Endothelial cell of umbilical vein (primary cell): ENCODE measurements around the gene CLSTN2. TPM values are rescaled to one million over a fixed set of nuclear protein-coding genes. Genes with fewer than 3 reads are reported as not detected.

ENCODE experiments used
- BruUV-seq: library from RNA; stranded (reverse); fragments of 400-500 nt; replicated peaks from 2 replicates; lab custom pipeline; 2021; lab: Mats Ljungman, UMichigan
- CTCF ChIA-PET: fragments of 300-600, 350-600 bp; sonication (Branson Sonifier 250); formaldehyde crosslinking; loops from one replicate; lab custom pipeline; 2021; ENCODE audit warnings: antibody characterized with exemption, inconsistent platforms; lab: Charles Lee
- POLR2A ChIA-PET: fragments of 300-600, 350-600 bp; sonication (Branson Sonifier 250); formaldehyde crosslinking; loops from one replicate; lab custom pipeline; 2021; ENCODE audit warnings: antibody characterized with exemption, inconsistent platforms; lab: Charles Lee
- DNase-seq: peaks from one replicate; pipeline ENCODE4 v3.0.0-alpha.2; 2011; ENCODE audit warnings: low read depth, low spot score
- FAIRE-seq: peaks from 2 replicates; lab custom pipeline; 2011; peaks lifted over from hg19 to GRCh38; lab: Jason Lieb, UNC
- H2AFZ ChIP-seq: 2 replicates; pipeline ENCODE4 v1.6.0; 2012; ENCODE audit warnings: low read depth, low read length, control low read depth, inconsistent platforms
- H3K27ac ChIP-seq: 2 replicates; pipeline ENCODE4 v1.5.1; 2011; ENCODE audit warnings: low read depth, mild to moderate bottlenecking, control low read depth, low read length, moderate library complexity; ENCODE audit not compliant: insufficient read depth
- H3K27me3 ChIP-seq, 2 experiments: 2 replicates each; pipeline versions ENCODE4 v1.6.0 to v1.6.1; 2011; ENCODE audit warnings: low read length in 2 of 2, mixed read lengths in 1 of 2; ENCODE audit not compliant: control insufficient read depth in 2 of 2, insufficient read depth in 2 of 2
- H3K36me3 ChIP-seq, 2 experiments: 2 replicates in 1 of 2; 3 replicates in 1 of 2; pipeline ENCODE4 v1.5.1; 2011; ENCODE audit warnings: low read length in 2 of 2, mild to moderate bottlenecking in 1 of 2, moderate library complexity in 1 of 2; ENCODE audit not compliant: control insufficient read depth in 2 of 2, insufficient read depth in 2 of 2; ENCODE audit errors: extremely low read depth in 1 of 2
- H3K4me1 ChIP-seq: 3 replicates; pipeline ENCODE4 v1.5.1; 2011; ENCODE audit warnings: mild to moderate bottlenecking, low read length; ENCODE audit not compliant: control insufficient read depth, insufficient read depth; ENCODE audit errors: extremely low read depth
- H3K4me2 ChIP-seq: 2 replicates; pipeline ENCODE4 v1.6.1; 2011; ENCODE audit warnings: low read length, control low read depth, mixed read lengths; ENCODE audit not compliant: insufficient read depth
- H3K4me3 ChIP-seq, 3 experiments: fragments of 200-600 bp in 1 of 3; sonication (generic), shearing (Covaris generic) in 1 of 3; replicated peaks in 1 of 3; 2 replicates each; pipeline ENCODE4 v1.5.1; 2011 to 2016; ENCODE audit warnings: control low read depth in 3 of 3, low read length in 3 of 3, mild to moderate bottlenecking in 2 of 3, inconsistent platforms in 1 of 3, low read depth in 1 of 3, moderate library complexity in 1 of 3; ENCODE audit not compliant: insufficient read depth in 1 of 3
- H3K79me2 ChIP-seq: 2 replicates; pipeline ENCODE4 v1.6.0; 2012; ENCODE audit warnings: low read length, inconsistent platforms; ENCODE audit not compliant: control insufficient read depth, insufficient read depth
- H3K9ac ChIP-seq: replicated peaks from 2 replicates; pipeline ENCODE3; 2011; ENCODE audit warnings: low read length, control low read depth; ENCODE audit not compliant: insufficient read depth; ENCODE audit errors: extremely low read depth
- H3K9me1 ChIP-seq: replicated peaks from 3 replicates; pipeline ENCODE4 v1.6.0; 2011; ENCODE audit warnings: mild to moderate bottlenecking, low read length; ENCODE audit not compliant: control insufficient read depth, insufficient read depth; ENCODE audit errors: extremely low read depth
- H3K9me3 ChIP-seq: replicated peaks from 2 replicates; pipeline ENCODE4 v1.5.1; 2012; ENCODE audit warnings: low read length, inconsistent platforms; ENCODE audit not compliant: control insufficient read depth, insufficient read depth
- H4K20me1 ChIP-seq: replicated peaks from 2 replicates; pipeline ENCODE3; 2011; ENCODE audit warnings: mild to moderate bottlenecking, low read length; ENCODE audit not compliant: control insufficient read depth, insufficient read depth; ENCODE audit errors: extremely low read depth
- CTCF ChIP-seq, 2 donors: IDR thresholded peaks; 1 replicate in 1 of 2; 2 replicates in 1 of 2; pipeline ENCODE4 v1.5.1; 2011; ENCODE audit warnings: low read length in 2 of 2, mild to moderate bottlenecking in 2 of 2, moderate library complexity in 2 of 2, control low read depth in 1 of 2, inconsistent platforms in 1 of 2, low read depth in 1 of 2; ENCODE audit not compliant: insufficient read depth in 1 of 2; ENCODE audit errors: extremely low read depth in 1 of 2
- EZH2 ChIP-seq: IDR thresholded peaks from 2 replicates; pipeline ENCODE4 v1.6.1; 2012; ENCODE audit warnings: borderline replicate concordance, low read depth, mild to moderate bottlenecking, moderate library complexity, low read length, inconsistent platforms; ENCODE audit not compliant: severe bottlenecking
- FOS ChIP-seq: IDR thresholded peaks from 2 replicates; pipeline ENCODE4 v1.6.1; 2011; ENCODE audit warnings: mild to moderate bottlenecking, low read length, moderate library complexity, borderline replicate concordance; ENCODE audit not compliant: insufficient read depth
- GATA2 ChIP-seq: IDR thresholded peaks from 2 replicates; pipeline ENCODE4 v1.7.0; 2011; ENCODE audit warnings: low read depth, mild to moderate bottlenecking, moderate library complexity, mixed read lengths, low read length; ENCODE audit not compliant: insufficient read length, insufficient read depth
- JUN ChIP-seq: IDR thresholded peaks from 2 replicates; pipeline ENCODE4 v1.6.1; 2011; ENCODE audit warnings: borderline replicate concordance, low read depth; ENCODE audit not compliant: insufficient read length, insufficient read depth
- MAX ChIP-seq: IDR thresholded peaks from 2 replicates; pipeline ENCODE4 v1.6.1; 2011; ENCODE audit not compliant: insufficient read depth, insufficient read length
- MYC ChIP-seq: IDR thresholded peaks from one replicate; pipeline ENCODE4 v1.6.1; 2011; ENCODE audit warnings: mild to moderate bottlenecking, low read depth, low read length
- POLR2A ChIP-seq: IDR thresholded peaks from 2 replicates; pipeline ENCODE4 v1.6.1; 2012; ENCODE audit warnings: low read depth, mild to moderate bottlenecking, control low read depth, low read length
- POLR2AphosphoS5 ChIP-seq: IDR thresholded peaks from 2 replicates; pipeline ENCODE4 v1.6.1; 2012; ENCODE audit warnings: low read depth, mild to moderate bottlenecking, control low read depth, low read length, moderate library complexity; ENCODE audit not compliant: insufficient read depth
- dilution Hi-C: fragments of 300-500 bp; cut with MboI; formaldehyde crosslinking; loops from one replicate; pipeline ENCODE4 v1.15.0; 2019; ENCODE audit warnings: low sequenced_read_pairs; ENCODE audit not compliant: extremely low pct_ligation_motif_present
- intact Hi-C: fragments of 100-400 bp; cut with micrococcal nuclease; formaldehyde crosslinking; loops from one replicate; pipeline ENCODE4 v1.10.0; 2022
- polyA plus RNA-seq, 4 experiments: library from polyadenylated mRNA; depleted of rRNA in 3 of 4; stranded (reverse) in 3 of 4; unstranded in 1 of 4; fragments of >200 nt; gene quantifications; 2 replicates each; pipeline versions ENCODE4 v1.2.1 to v1.2.3, GENCODE V29; 2011 to 2012; ENCODE audit warnings: missing spikeins in 1 of 4
- total RNA-seq: library from RNA; stranded (reverse); gene quantifications from 2 replicates; pipeline ENCODE4 v1.2.3, GENCODE V29; 2021

The CLSTN2 gene
- total and polyA plus RNA-seq, 2 donors (not counting 3 experiments of a cell fraction or from before 2014, with no cell fraction given), result 0.26 to 0.38 TPM

- H3K4me1 ChIP-seq, result no peaks in the 10 kb centered on the region
- intact Hi-C loops, result no loop called here
- POLR2A ChIA-PET, result no interaction called here
- FAIRE-seq, result no peak
- peak; percentile 71 for DNase-seq
- dilution Hi-C loops, result no loop called here
- no peaks in the 10 kb centered on the region for H4K20me1 ChIP-seq
- no peaks in the 10 kb centered on the region for H3K79me2 ChIP-seq
- no peaks in the 10 kb centered on the region for H3K27me3 ChIP-seq
- no peaks in the 10 kb centered on the region for H3K9me3 ChIP-seq
- H3K27ac ChIP-seq, result no peak overlapping the region
- H3K36me3 ChIP-seq, result no peaks in the 10 kb centered on the region
- no peak overlapping the region for H3K4me2 ChIP-seq
- TF ChIP-seq MAX, result no peak
- no peak for TF ChIP-seq GATA2
- no peak for TF ChIP-seq POLR2AphosphoS5
- no peak overlapping the region for H2AFZ ChIP-seq
- no peaks in the 10 kb centered on the region for H3K9me1 ChIP-seq
- no peak overlapping the region for H3K4me3 ChIP-seq
- no TSS peak for BruUV-seq
- H3K9ac ChIP-seq, result no peak overlapping the region
- CTCF ChIA-PET, result no interaction called here
Observed at GRCh38 chr3:140432229-140432669, 497.3 kb downstream of the CLSTN2 start.

GRCh38 chr3:140433431-140433830 is 498.4 kb downstream of the CLSTN2 start:
- TF ChIP-seq GATA2 (no peak), CTCF (IDR thresholded peaks at IDR 0.05; ENCODE audit: extremely low read depth in 1 of 2, insufficient read depth in 1 of 2, low read depth in 1 of 2, low read length in 2 of 2) (no peak), MAX (no peak), MYC (no peak), EZH2 (no peak), FOS (no peak), POLR2A (no peak), JUN (no peak), POLR2AphosphoS5 (no peak)
- Histone ChIP-seq H2AFZ (no peak overlapping the region), H3K4me3 (no peak overlapping the region), H3K4me2 (no peak overlapping the region), H4K20me1 (no peaks in the 10 kb centered on the region), H3K9me1 (no peaks in the 10 kb centered on the region), H3K9ac (no peak overlapping the region), H3K27me3 (no peaks in the 10 kb centered on the region), H3K79me2 (no peaks in the 10 kb centered on the region), H3K4me1 (no peaks in the 10 kb centered on the region), H3K27ac (no peak overlapping the region), H3K9me3 (no peaks in the 10 kb centered on the region), H3K36me3 (no peaks in the 10 kb centered on the region)
- no TSS peak for BruUV-seq
- DNase-seq, result no peak
- ChIA-PET CTCF (no interaction called here), POLR2A (no interaction called here)
- FAIRE-seq, result no peak
- dilution Hi-C loops (no loop called here), intact Hi-C loops (no loop called here)
